Gastroesophageal sphincter (tissue), 3 donors: Measurements from ENCODE around the gene PAH.

Source experiments
- POLR2A ChIP-seq, 2 donors: fragments of 450-650 bp; IDR thresholded peaks; one replicate each; pipeline ENCODE4 v1.6.1; 2017; ENCODE audit warnings: antibody characterized with exemption in 2 of 2, mild to moderate bottlenecking in 2 of 2, moderate library complexity in 1 of 2
- TF ChIP-seq, protein P1 (sequence below), 4 experiments: fragments of 200-600 bp in 2 of 4; fragments of 450-650 bp in 2 of 4; sonication (generic) in 1 of 4; IDR thresholded peaks; one replicate each; pipeline ENCODE4 v1.5.1; 2017 to 2019; ENCODE audit warnings: antibody characterized with exemption in 4 of 4, mild to moderate bottlenecking in 2 of 4, moderate library complexity in 2 of 4

DNA sequence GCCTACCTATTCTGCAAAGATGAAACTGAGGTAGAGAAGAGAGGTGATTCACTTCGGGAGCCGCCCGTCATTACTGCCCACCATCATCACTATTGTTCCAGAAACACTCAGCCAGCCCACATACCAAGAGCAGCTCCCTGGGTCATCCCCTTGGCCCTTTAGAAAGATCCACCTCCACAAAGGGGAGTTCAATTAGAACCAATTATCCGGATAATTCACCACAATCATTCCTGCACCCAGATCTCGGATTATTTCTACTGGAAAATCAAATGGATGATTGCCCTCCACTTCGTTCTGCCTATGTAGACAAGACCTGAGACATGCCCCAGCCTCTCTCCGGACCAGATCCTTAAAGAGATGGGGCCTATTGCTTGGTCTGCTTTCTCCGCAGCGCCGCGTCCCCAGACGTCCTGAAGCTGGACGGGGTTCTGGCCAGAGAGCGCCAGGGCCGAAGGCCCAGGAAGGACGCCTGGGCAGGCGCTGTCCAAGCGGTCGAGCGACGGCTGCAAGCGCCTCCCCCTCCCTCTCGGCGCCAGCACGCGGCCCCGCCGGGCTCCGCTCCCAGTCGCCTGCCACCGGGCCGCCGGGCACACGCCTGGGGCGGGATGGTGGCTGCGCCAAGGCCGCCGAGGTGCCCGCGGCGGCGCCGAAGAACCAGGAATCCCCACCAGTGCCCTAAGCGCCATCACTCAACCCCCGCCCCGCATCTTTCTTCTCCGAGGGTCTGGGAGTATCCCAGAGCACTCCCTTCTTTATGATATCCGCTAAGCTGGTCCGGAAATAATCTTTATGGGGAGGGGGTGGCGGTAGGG lies 39.1 kb upstream of the PAH start:
- TF ChIP-seq, protein P1, sequence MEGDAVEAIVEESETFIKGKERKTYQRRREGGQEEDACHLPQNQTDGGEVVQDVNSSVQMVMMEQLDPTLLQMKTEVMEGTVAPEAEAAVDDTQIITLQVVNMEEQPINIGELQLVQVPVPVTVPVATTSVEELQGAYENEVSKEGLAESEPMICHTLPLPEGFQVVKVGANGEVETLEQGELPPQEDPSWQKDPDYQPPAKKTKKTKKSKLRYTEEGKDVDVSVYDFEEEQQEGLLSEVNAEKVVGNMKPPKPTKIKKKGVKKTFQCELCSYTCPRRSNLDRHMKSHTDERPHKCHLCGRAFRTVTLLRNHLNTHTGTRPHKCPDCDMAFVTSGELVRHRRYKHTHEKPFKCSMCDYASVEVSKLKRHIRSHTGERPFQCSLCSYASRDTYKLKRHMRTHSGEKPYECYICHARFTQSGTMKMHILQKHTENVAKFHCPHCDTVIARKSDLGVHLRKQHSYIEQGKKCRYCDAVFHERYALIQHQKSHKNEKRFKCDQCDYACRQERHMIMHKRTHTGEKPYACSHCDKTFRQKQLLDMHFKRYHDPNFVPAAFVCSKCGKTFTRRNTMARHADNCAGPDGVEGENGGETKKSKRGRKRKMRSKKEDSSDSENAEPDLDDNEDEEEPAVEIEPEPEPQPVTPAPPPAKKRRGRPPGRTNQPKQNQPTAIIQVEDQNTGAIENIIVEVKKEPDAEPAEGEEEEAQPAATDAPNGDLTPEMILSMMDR (IDR thresholded peaks at IDR 0.05): no peak
- no peak for TF ChIP-seq POLR2A (IDR thresholded peaks at IDR 0.05)
